ENCODE measurements around the gene CCDC85B.

DNA sequence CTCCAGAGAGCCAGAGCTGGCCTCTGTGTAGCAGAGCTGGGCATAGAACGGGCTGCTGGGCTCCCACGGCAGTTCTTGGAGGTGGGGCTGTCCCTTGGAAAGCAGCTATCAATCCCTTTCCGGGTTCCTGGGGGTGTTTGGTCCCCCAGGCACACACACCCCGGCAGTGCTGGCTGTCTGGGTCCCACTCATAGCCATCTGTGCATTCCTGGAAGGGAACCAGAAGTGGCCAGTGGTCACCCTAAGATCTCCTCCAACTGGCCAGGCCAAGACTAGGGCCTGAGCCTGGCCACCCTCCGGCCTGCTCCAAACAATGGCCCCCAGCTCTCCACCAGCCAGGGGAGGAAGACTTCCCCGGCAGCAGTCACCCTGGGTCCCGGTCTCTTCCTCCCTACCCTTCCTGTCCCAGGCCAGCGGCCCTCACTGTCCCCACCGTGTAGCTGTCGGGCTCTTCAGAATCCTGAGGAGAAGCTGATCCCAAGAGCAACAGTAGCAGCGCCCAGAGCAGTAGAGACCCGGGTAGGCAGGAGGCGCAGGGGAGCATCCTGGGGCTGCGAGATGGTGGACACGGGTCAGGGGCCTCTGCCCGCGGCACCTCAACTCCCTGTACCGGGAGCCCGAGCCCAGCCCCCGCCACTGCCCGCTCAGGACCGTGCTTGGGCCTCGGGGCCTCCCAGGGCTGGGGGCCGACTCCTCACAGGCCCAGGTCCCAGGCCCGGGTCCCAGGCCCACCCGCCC is 18.5 kb upstream of the CCDC85B start:
- no peak for TF ChIP-seq CTCF (IDR thresholded peaks at IDR 0.05)
- no peak for TF ChIP-seq POLR2A (IDR thresholded peaks at IDR 0.05)

Data from adrenal gland (tissue), 5 donors.